IPS-20b (cell line): ENCODE data around the gene DNAJC6.

Experiments used
- H3K27ac ChIP-seq: one replicate; pipeline ENCODE4 v1.5.1; 2013; ENCODE audit warnings: low read length
- H3K27me3 ChIP-seq: 2 replicates; pipeline ENCODE4 v1.6.1; 2013; ENCODE audit warnings: mild to moderate bottlenecking, low read length, inconsistent platforms; ENCODE audit not compliant: insufficient read depth
- H3K36me3 ChIP-seq: 2 replicates; pipeline ENCODE4 v1.6.1; 2013; ENCODE audit warnings: low read depth, mild to moderate bottlenecking, inconsistent platforms, low read length, moderate library complexity; ENCODE audit not compliant: insufficient read depth
- H3K4me1 ChIP-seq: 2 replicates; pipeline ENCODE4 v1.6.1; 2013; ENCODE audit warnings: mild to moderate bottlenecking, control low read depth, inconsistent platforms, low read length, moderate library complexity; ENCODE audit not compliant: insufficient read depth
- H3K4me3 ChIP-seq: 2 replicates; pipeline ENCODE4 v1.5.1; 2013; ENCODE audit warnings: mild to moderate bottlenecking, low read length, inconsistent platforms
- H3K9ac ChIP-seq: 2 replicates; pipeline ENCODE4 v1.6.1; 2013; ENCODE audit warnings: low read depth, mild to moderate bottlenecking, inconsistent platforms, low read length, moderate library complexity
- H3K9me3 ChIP-seq: 2 replicates; pipeline ENCODE4 v1.6.1; 2013; ENCODE audit warnings: mild to moderate bottlenecking, low read depth, low read length, inconsistent platforms; ENCODE audit not compliant: insufficient read depth

Gene DNAJC6

GRCh38 chr1:65392497-65392896 lies 83.2 kb downstream of the DNAJC6 start:
- no peak overlapping the region for H3K4me3 ChIP-seq

DNA sequence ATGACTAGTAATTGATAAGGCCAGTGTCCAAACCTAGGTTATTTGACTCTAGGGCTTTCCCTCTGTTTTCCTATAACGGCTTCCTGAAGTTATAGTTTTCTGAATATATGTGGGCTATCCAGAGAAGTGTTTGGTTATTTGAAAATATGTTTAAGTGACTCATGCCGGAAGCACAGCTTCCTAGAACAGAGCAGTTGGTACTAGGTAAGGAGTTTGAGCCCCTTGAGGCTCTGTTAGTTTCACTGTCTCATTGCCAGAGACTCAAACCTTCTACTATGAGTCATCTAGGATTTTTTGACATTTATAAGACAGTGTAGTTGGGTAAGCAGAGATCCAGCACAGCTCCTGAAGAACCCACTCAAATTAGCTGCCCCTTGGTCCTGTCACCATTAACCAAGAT lies 84.0 kb downstream of the DNAJC6 start:
- no peaks in the 10 kb centered on the region for H3K9me3 ChIP-seq
- H3K9ac ChIP-seq, result no peak overlapping the region
- no peaks in the 10 kb centered on the region for H3K4me1 ChIP-seq
- H3K27ac ChIP-seq, result no peak overlapping the region
- no peak overlapping the region for H3K4me3 ChIP-seq
- no peaks in the 10 kb centered on the region for H3K27me3 ChIP-seq
- H3K36me3 ChIP-seq, result no peaks in the 10 kb centered on the region

More at GRCh38 chr1:65392497-65392896, 83.2 kb downstream of the DNAJC6 start:
- Histone ChIP-seq H3K9ac (no peak overlapping the region), H3K36me3 (no peaks in the 10 kb centered on the region), H3K27ac (no peak overlapping the region), H3K4me1 (no peaks in the 10 kb centered on the region), H3K27me3 (no peaks in the 10 kb centered on the region), H3K9me3 (no peaks in the 10 kb centered on the region)

DNA sequence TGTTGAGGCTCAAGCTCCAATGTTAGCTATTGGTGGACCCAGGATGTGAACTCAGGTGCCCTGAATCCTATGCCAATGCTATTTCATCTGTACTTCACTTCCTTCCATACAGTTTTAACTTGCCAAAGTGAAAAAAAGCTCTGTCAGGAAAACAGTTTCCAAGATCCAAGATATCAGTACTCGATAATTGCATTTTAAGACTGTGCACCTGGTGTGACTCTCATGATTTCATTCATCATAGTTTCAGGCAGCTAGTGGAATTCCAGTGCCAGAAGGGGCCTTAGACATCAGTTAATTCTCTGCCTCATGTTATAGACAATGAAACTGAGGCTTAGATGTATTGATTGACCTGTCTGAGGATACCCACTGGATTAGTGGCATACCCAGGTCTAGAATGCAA lies 84.6 kb downstream of the DNAJC6 start:
- no peaks in the 10 kb centered on the region for H3K9me3 ChIP-seq
- no peaks in the 10 kb centered on the region for H3K36me3 ChIP-seq
- no peak overlapping the region for H3K27ac ChIP-seq
- no peak overlapping the region for H3K4me3 ChIP-seq
- H3K9ac ChIP-seq, result no peak overlapping the region
- H3K4me1 ChIP-seq, result no peaks in the 10 kb centered on the region
- no peaks in the 10 kb centered on the region for H3K27me3 ChIP-seq

DNA sequence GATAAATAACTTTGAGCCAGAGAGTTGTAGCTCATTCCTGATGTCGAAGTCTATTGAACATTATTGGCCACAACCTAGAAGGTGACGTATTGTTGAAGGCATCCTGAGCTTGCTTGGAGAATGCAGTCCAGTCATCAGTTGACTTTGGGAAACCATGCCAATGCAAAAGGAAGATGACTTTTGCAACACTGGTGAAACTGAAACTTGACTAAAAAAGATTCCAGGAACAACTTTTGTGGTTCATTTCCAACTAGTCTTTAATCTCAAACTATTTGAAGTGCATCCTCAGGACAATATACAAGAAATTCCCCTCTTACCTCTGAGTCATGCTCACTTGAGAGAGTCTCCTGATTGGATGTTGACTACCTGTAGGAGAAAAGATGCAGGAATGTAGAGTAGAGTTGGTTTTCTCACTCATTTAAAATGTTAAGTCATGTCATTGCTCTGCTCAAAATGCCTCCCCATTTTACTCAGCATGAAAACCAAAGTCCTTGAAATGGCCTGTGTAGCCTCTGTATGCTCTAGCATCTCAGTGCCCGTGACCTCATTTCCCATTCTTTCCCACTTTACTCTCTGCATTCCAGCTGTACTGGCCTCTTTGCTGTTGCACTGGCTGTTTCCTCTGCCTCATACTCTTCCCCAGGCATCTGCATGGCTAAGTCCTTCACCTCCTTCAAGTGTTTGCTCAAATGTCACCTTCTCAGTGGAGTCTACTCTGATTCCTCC lies 86.7 kb downstream of the DNAJC6 start:
- H3K4me3 ChIP-seq, result no peak overlapping the region
- H3K4me1 ChIP-seq, result no peaks in the 10 kb centered on the region
- H3K9me3 ChIP-seq, result no peaks in the 10 kb centered on the region
- H3K36me3 ChIP-seq, result no peaks in the 10 kb centered on the region
- H3K27ac ChIP-seq, result no peak overlapping the region
- H3K27me3 ChIP-seq, result no peaks in the 10 kb centered on the region
- no peak overlapping the region for H3K9ac ChIP-seq

DNA sequence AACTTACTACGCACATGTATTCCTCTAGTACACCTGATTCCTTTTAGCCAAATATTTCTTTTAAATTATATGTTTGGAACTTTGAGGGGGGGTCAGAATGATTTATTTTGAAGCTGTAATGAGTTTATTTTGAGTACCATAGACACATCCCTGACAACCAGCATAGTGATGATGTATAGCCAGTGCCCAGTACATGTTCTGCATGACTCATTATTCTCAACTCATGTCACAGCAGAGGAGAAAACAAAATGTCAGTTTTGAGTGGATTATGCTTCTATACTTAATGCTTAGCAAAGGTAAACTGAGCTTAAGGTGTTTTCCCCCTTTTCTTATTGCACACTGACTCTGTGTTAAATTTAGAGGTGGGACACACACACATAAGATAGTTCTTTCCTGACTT lies 88.7 kb downstream of the DNAJC6 start:
- H3K4me3 ChIP-seq, result no peak overlapping the region
- H3K9ac ChIP-seq, result no peak overlapping the region
- no peaks in the 10 kb centered on the region for H3K4me1 ChIP-seq
- H3K9me3 ChIP-seq, result no peaks in the 10 kb centered on the region
- no peak overlapping the region for H3K27ac ChIP-seq
- no peaks in the 10 kb centered on the region for H3K36me3 ChIP-seq
- H3K27me3 ChIP-seq, result no peaks in the 10 kb centered on the region

GRCh38 chr1:65399003-65399402 lies 89.7 kb downstream of the DNAJC6 start:
- Histone ChIP-seq H3K4me1 (no peaks in the 10 kb centered on the region), H3K36me3 (no peaks in the 10 kb centered on the region), H3K27me3 (no peaks in the 10 kb centered on the region)

DNA sequence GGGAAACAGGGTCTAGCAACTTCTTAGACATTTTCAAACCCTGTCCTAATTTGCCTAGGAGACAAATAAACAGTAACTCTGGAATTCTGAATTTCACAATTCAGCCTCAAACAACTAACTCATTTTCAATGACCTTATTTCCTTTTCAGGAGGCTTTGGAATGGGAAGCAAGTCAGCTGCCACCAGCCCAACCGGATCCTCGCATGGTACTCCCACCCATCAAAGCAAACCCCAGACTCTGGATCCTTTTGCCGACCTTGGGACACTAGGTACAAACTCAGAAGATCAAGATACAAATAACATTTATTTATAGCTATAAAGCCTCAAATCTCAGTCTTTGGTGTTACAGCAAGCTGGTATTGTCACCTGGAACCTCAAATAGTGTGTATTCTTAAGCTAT lies 92.3 kb downstream of the DNAJC6 start:
- Histone ChIP-seq H3K9ac (no peak overlapping the region), H3K36me3 (no peaks in the 10 kb centered on the region), H3K4me1 (no peaks in the 10 kb centered on the region), H3K27me3 (no peaks in the 10 kb centered on the region), H3K4me3 (no peak overlapping the region), H3K9me3 (no peaks in the 10 kb centered on the region), H3K27ac (no peak overlapping the region)

More at GRCh38 chr1:65399003-65399402, 89.7 kb downstream of the DNAJC6 start:
- H3K9ac ChIP-seq, result no peak overlapping the region
- H3K9me3 ChIP-seq, result no peaks in the 10 kb centered on the region
- H3K4me3 ChIP-seq, result no peak overlapping the region
- H3K27ac ChIP-seq, result no peak overlapping the region

GRCh38 chr1:65404941-65405340 lies 95.6 kb downstream of the DNAJC6 start:
- H3K4me1 ChIP-seq, result peaks cover 10% of the 10 kb centered on the region
- H3K27ac ChIP-seq, result no peak overlapping the region
- no peak overlapping the region for H3K4me3 ChIP-seq
- no peaks in the 10 kb centered on the region for H3K36me3 ChIP-seq
- H3K9me3 ChIP-seq, result no peaks in the 10 kb centered on the region
- no peak overlapping the region for H3K9ac ChIP-seq
- H3K27me3 ChIP-seq, result no peaks in the 10 kb centered on the region

GRCh38 chr1:65407877-65408276 lies 98.5 kb downstream of the DNAJC6 start:
- Histone ChIP-seq H3K27ac (no peak overlapping the region), H3K27me3 (no peaks in the 10 kb centered on the region), H3K36me3 (no peaks in the 10 kb centered on the region), H3K4me1 (peaks cover 11% of the 10 kb centered on the region), H3K9me3 (no peaks in the 10 kb centered on the region), H3K9ac (no peak overlapping the region), H3K4me3 (no peak overlapping the region)

- Histone ChIP-seq H3K9ac (no peak overlapping the region), H3K4me1 (peaks cover 11% of the 10 kb centered on the region), H3K9me3 (no peaks in the 10 kb centered on the region), H3K36me3 (no peaks in the 10 kb centered on the region), H3K4me3 (no peak overlapping the region), H3K27ac (no peak overlapping the region), H3K27me3 (no peaks in the 10 kb centered on the region)
These were observed 100.0 kb downstream of the DNAJC6 start for GRCh38 chr1:65409314-65409713.

DNA sequence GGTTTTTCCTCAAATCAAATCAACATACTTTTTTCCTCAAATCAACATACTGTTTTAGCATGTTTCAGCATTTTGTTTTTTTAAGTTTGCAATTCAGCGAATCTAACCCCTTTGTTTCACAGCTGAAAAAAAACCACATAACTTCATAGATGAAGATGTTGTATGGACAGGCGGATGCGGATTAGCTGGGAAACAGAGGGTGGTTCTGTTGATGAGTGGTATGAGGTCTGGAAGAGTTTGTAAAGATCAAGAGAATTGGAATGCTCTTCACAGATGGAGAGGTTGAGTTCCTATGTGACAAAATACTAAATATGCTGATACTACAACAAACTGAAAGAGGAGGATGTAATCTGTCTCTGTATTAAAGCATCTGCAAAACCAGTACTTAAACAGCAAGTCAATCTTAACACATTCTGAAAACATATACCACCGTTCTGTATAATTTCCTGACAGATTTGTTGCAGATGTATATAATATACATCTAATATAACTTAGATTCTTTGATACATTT lies 100.5 kb downstream of the DNAJC6 start:
- H3K9me3 ChIP-seq, result no peaks in the 10 kb centered on the region
- no peaks in the 10 kb centered on the region for H3K27me3 ChIP-seq
- H3K27ac ChIP-seq, result no peak overlapping the region
- peaks cover 11% of the 10 kb centered on the region for H3K4me1 ChIP-seq
- H3K4me3 ChIP-seq, result no peak overlapping the region
- no peak overlapping the region for H3K9ac ChIP-seq
- no peaks in the 10 kb centered on the region for H3K36me3 ChIP-seq

DNA sequence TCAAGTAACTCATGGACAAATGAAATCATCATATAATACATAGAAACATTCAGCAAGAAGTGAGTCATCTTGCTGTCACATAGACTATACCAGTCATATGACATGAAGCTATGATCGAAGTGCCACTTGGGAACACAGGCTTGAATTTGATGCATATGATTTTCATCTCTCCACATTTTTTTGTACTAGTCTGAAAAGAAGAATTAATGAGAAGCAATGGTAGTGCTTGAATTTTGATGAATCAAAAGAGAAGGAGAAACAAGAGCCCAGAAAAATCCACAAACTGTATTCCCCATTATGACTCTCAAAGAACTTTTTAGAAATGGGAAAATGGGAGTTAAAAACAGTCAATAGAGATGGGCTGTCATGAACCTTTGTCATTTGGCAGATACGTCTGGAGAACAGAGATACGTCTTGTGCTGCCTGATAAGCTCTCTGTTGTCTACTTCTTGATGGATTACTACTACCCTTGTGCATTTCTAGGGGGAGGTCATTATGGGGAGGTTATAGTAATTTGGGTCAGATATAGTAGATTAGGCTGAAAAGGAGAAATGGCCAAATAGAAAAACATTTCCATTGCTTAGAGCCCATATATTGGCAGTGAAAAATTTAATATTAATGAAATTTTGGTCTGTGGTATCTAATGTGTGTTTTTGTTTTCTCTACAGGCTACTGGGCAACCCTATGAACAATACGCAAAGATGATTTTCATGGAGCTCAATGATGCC lies 103.1 kb downstream of the DNAJC6 start:
- peaks cover 14% of the 10 kb centered on the region for H3K4me1 ChIP-seq
- H3K27ac ChIP-seq, result no peak overlapping the region
- no peaks in the 10 kb centered on the region for H3K9me3 ChIP-seq
- H3K4me3 ChIP-seq, result no peak overlapping the region
- no peaks in the 10 kb centered on the region for H3K27me3 ChIP-seq
- no peaks in the 10 kb centered on the region for H3K36me3 ChIP-seq
- H3K9ac ChIP-seq, result no peak overlapping the region
